Neural progenitor cell (in vitro differentiated cells): ENCODE results near the gene CAMK1D. TPM values are rescaled to one million over a fixed set of nuclear protein-coding genes. Genes with fewer than 3 reads are reported as not detected.

ENCODE experiments used
- DNase-seq: peaks from one replicate; pipeline ENCODE4 v3.0.0-alpha.2; 2016; ENCODE audit warnings: low spot score
- H2AFZ ChIP-seq: fragments of 200-600 bp; sonication (generic); replicated peaks from 2 replicates; pipeline ENCODE4 v1.6.1; 2016; ENCODE audit warnings: antibody characterized with exemption
- H3F3A ChIP-seq: fragments of 200-600 bp; sonication (generic); 2 replicates; pipeline ENCODE4 v1.6.1; 2016; ENCODE audit warnings: antibody characterized with exemption, low read depth
- H3K27ac ChIP-seq: fragments of 200-600 bp; sonication (generic); 2 replicates; pipeline ENCODE4 v1.5.1; 2016; ENCODE audit warnings: mild to moderate bottlenecking
- H3K27me3 ChIP-seq: fragments of 200-600 bp; sonication (generic); 2 replicates; pipeline ENCODE4 v1.6.1; 2016; ENCODE audit warnings: mild to moderate bottlenecking, moderate library complexity
- H3K36me3 ChIP-seq: fragments of 200-600 bp; sonication (generic); 2 replicates; pipeline ENCODE4 v1.5.1; 2016
- H3K4me1 ChIP-seq: fragments of 200-600 bp; sonication (generic); 2 replicates; pipeline ENCODE4 v1.6.1; 2016; ENCODE audit warnings: mixed run types
- H3K4me2 ChIP-seq: fragments of 200-600 bp; sonication (generic); 2 replicates; pipeline ENCODE4 v1.6.1; 2016
- H3K4me3 ChIP-seq: fragments of 200-600 bp; sonication (generic); 2 replicates; pipeline ENCODE4 v1.5.1; 2016
- H3K79me2 ChIP-seq: fragments of 200-600 bp; sonication (generic); 2 replicates; pipeline ENCODE4 v1.6.1; 2016; ENCODE audit warnings: low read depth
- H3K9ac ChIP-seq: fragments of 200-600 bp; sonication (generic); 2 replicates; pipeline ENCODE4 v1.6.1; 2016
- H3K9me3 ChIP-seq: fragments of 200-600 bp; sonication (generic); 2 replicates; pipeline ENCODE4 v1.5.1; 2016; ENCODE audit warnings: low read depth
- H4K20me1 ChIP-seq: fragments of 200-600 bp; sonication (generic); 2 replicates; pipeline ENCODE4 v1.6.1; 2016; ENCODE audit warnings: low read depth
- H3K27ac Mint-ChIP-seq: 3 replicates; pipeline ENCODE4 v1.8.0; 2021; ENCODE audit warnings: mixed read lengths
- H3K27me3 Mint-ChIP-seq: 2 replicates; pipeline ENCODE4 v1.8.0; 2022; ENCODE audit warnings: low read depth, mild to moderate bottlenecking, inconsistent platforms, moderate library complexity, mixed read lengths; ENCODE audit not compliant: insufficient read depth
- H3K36me3 Mint-ChIP-seq: 3 replicates; pipeline ENCODE4 v1.8.0; 2021; ENCODE audit warnings: mixed read lengths
- H3K4me1 Mint-ChIP-seq: 3 replicates; pipeline ENCODE4 v1.8.0; 2021; ENCODE audit warnings: mixed read lengths
- H3K4me3 Mint-ChIP-seq: 3 replicates; pipeline ENCODE4 v1.8.0; 2021; ENCODE audit warnings: mild to moderate bottlenecking, moderate library complexity, mixed read lengths
- H3K9me3 Mint-ChIP-seq: 3 replicates; pipeline ENCODE4 v1.8.0; 2020; ENCODE audit warnings: mixed read lengths
- EZH2 ChIP-seq: fragments of 200-600 bp; sonication (generic); IDR thresholded peaks from 2 replicates; pipeline ENCODE4 v1.6.1; 2017; ENCODE audit warnings: antibody characterized with exemption, mild to moderate bottlenecking, moderate library complexity
- EZH2phosphoT487 ChIP-seq: fragments of 200-600 bp; sonication (generic); IDR thresholded peaks from 2 replicates; pipeline ENCODE4 v1.6.1; 2017; ENCODE audit warnings: antibody characterized with exemption
- total RNA-seq: library from RNA; depleted of rRNA; stranded (reverse); fragments of >200 nt; gene quantifications from 2 replicates; pipeline ENCODE4 v1.2.3, GENCODE V29; 2015; ENCODE audit warnings: low replicate concordance
- TF ChIP-seq, protein P1 (sequence below): fragments of 200-600 bp; sonication (generic); IDR thresholded peaks from 2 replicates; pipeline ENCODE4 v1.5.1; 2017; ENCODE audit warnings: antibody characterized with exemption, mild to moderate bottlenecking

CAMK1D gene
- total RNA-seq, 1 donor from 2014 or later, result 7.6 TPM

DNA sequence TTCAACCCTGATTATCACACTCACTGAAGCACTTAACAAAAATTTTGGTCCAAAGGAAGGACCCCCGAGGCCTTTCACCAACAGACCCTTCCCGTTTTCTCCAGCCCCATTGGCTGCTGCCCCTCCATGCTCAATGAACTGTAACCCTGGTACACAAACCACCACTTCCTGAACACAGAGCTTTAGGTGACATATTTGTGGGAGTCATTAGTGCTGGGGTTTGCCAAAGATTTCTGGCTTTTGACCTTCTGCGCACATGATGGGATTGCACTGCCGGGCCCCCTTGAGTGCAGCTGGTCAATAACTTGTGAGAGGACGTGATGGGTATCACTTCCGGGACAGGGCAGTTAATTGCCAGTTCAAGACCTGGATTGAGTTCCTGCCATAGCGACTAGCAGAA, 9.0 kb upstream of the CAMK1D start:
- no peak for TF ChIP-seq EZH2phosphoT487
- TF ChIP-seq, protein P1, sequence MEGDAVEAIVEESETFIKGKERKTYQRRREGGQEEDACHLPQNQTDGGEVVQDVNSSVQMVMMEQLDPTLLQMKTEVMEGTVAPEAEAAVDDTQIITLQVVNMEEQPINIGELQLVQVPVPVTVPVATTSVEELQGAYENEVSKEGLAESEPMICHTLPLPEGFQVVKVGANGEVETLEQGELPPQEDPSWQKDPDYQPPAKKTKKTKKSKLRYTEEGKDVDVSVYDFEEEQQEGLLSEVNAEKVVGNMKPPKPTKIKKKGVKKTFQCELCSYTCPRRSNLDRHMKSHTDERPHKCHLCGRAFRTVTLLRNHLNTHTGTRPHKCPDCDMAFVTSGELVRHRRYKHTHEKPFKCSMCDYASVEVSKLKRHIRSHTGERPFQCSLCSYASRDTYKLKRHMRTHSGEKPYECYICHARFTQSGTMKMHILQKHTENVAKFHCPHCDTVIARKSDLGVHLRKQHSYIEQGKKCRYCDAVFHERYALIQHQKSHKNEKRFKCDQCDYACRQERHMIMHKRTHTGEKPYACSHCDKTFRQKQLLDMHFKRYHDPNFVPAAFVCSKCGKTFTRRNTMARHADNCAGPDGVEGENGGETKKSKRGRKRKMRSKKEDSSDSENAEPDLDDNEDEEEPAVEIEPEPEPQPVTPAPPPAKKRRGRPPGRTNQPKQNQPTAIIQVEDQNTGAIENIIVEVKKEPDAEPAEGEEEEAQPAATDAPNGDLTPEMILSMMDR, result no peak
- TF ChIP-seq EZH2, result no peak
- no peak for DNase-seq
- no peak overlapping the region for H3K4me2 ChIP-seq
- H3K9ac ChIP-seq, result no peak overlapping the region
- no peaks in the 10 kb centered on the region for H3K27me3 Mint-ChIP-seq
- H3K36me3 Mint-ChIP-seq, result no peaks in the 10 kb centered on the region
- no peak overlapping the region for H2AFZ ChIP-seq
- H3K27me3 ChIP-seq, result no peaks in the 10 kb centered on the region
- H3K9me3 Mint-ChIP-seq, result peaks cover 4% of the 10 kb centered on the region
- no peak overlapping the region for H3K4me3 ChIP-seq
- peaks cover 9% of the 10 kb centered on the region for H3K4me1 Mint-ChIP-seq
- no peaks in the 10 kb centered on the region for H3F3A ChIP-seq
- H3K79me2 ChIP-seq, result no peaks in the 10 kb centered on the region
- no peaks in the 10 kb centered on the region for H3K9me3 ChIP-seq
- no peak overlapping the region for H3K4me3 Mint-ChIP-seq
- H3K4me1 ChIP-seq, result no peaks in the 10 kb centered on the region
- no peak overlapping the region for H3K27ac Mint-ChIP-seq
- H3K36me3 ChIP-seq, result no peaks in the 10 kb centered on the region
- H4K20me1 ChIP-seq, result no peaks in the 10 kb centered on the region
- no peak overlapping the region for H3K27ac ChIP-seq

DNA sequence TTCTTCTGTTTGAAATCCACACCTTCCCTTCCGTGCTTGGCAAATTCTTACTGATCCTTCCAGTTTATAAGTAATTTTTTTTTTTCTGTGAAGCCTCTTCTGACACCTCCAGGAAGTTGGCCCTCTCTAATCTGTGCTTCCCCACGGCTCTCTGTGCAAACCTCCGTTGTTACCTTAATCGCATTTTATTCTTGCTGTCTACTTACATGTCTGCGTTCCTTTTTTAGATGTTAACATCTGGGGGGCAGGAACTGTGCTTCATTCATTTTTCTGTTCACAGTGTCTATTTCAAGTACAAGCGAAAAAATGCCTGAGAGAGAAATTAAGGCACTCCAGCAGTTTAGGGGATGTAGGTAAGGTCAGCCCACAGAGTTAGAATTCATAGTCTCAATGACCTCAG, 8.4 kb upstream of the CAMK1D start:
- TF ChIP-seq, protein P1, result no peak
- TF ChIP-seq EZH2 (no peak), EZH2phosphoT487 (no peak)
- Histone ChIP-seq H3K36me3 (no peaks in the 10 kb centered on the region), H4K20me1 (no peaks in the 10 kb centered on the region), H3K9ac (no peak overlapping the region), H3K27me3 (no peaks in the 10 kb centered on the region), H3K4me2 (no peak overlapping the region), H3K27ac (no peak overlapping the region), H3F3A (no peaks in the 10 kb centered on the region), H2AFZ (no peak overlapping the region), H3K9me3 (no peaks in the 10 kb centered on the region), H3K79me2 (no peaks in the 10 kb centered on the region), H3K4me3 (no peak overlapping the region), H3K4me1 (no peaks in the 10 kb centered on the region)
- no peaks in the 10 kb centered on the region for H3K27me3 Mint-ChIP-seq
- no peak for DNase-seq
- peaks cover 9% of the 10 kb centered on the region for H3K4me1 Mint-ChIP-seq
- H3K4me3 Mint-ChIP-seq, result no peak overlapping the region
- no peak overlapping the region for H3K27ac Mint-ChIP-seq
- H3K36me3 Mint-ChIP-seq, result no peaks in the 10 kb centered on the region
- peaks cover 4% of the 10 kb centered on the region for H3K9me3 Mint-ChIP-seq

DNA sequence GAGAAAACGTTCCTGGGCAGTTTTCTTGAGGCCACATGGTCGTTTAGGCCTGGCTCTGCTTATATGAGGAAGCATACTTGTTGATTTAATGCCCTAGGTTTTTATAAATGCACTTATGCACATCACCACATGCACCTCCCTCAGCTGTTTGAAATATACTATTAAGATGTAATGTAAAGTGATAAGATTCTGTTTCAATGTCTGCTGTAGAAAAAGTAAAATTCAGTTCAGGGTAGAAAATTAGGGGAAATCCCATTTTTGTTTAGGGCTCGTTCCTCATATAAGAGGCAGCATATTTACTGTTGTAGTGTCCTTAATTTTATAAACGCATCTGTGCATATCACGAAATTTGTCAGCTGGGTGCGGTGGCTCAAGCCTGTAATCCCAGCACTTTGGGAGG, 7.8 kb upstream of the CAMK1D start:
- H4K20me1 ChIP-seq, result no peaks in the 10 kb centered on the region
- H3K27ac Mint-ChIP-seq, result no peak overlapping the region
- no peaks in the 10 kb centered on the region for H3K27me3 Mint-ChIP-seq
- H3K4me3 Mint-ChIP-seq, result no peak overlapping the region
- H3F3A ChIP-seq, result no peaks in the 10 kb centered on the region
- no peaks in the 10 kb centered on the region for H3K9me3 ChIP-seq
- peaks cover 9% of the 10 kb centered on the region for H3K4me1 Mint-ChIP-seq
- TF ChIP-seq EZH2 (no peak), EZH2phosphoT487 (no peak)
- TF ChIP-seq, protein P1, result no peak
- no peaks in the 10 kb centered on the region for H3K36me3 ChIP-seq
- H3K36me3 Mint-ChIP-seq, result no peaks in the 10 kb centered on the region
- H3K79me2 ChIP-seq, result no peaks in the 10 kb centered on the region
- no peaks in the 10 kb centered on the region for H3K4me1 ChIP-seq
- no peak overlapping the region for H3K4me2 ChIP-seq
- H3K27me3 ChIP-seq, result no peaks in the 10 kb centered on the region
- H3K9me3 Mint-ChIP-seq, result peaks cover 4% of the 10 kb centered on the region
- H3K27ac ChIP-seq, result no peak overlapping the region
- H3K9ac ChIP-seq, result no peak overlapping the region
- H3K4me3 ChIP-seq, result no peak overlapping the region
- no peak overlapping the region for H2AFZ ChIP-seq
- no peak for DNase-seq
